Fibroblast of lung (primary cell): ENCODE measurements around the gene NLRC5. TPM values are rescaled to one million over a fixed set of nuclear protein-coding genes. Genes with fewer than 3 reads are reported as not detected.

Experiments used
- DNase-seq, 2 donors: peaks; one replicate each; pipeline versions ENCODE4 v3.0.0 to v3.0.0-alpha.2; 2010; ENCODE audit warnings: low read depth in 2 of 2
- H2AFZ ChIP-seq: 2 replicates; pipeline ENCODE4 v1.5.1; 2012; ENCODE audit warnings: low read length, control low read depth, inconsistent platforms
- H3K27ac ChIP-seq: 2 replicates; pipeline ENCODE4 v1.5.1; 2011; ENCODE audit warnings: low read length, control low read depth; ENCODE audit not compliant: insufficient read depth
- H3K27me3 ChIP-seq: 2 replicates; pipeline ENCODE4 v1.5.1; 2011; ENCODE audit warnings: mild to moderate bottlenecking, low read length; ENCODE audit not compliant: control insufficient read depth, insufficient read depth
- H3K36me3 ChIP-seq: 2 replicates; pipeline ENCODE4 v1.5.1; 2011; ENCODE audit warnings: low read length; ENCODE audit not compliant: control insufficient read depth, insufficient read depth
- H3K4me1 ChIP-seq: 2 replicates; pipeline ENCODE4 v1.5.1; 2011; ENCODE audit warnings: low read length; ENCODE audit not compliant: control insufficient read depth, insufficient read depth; ENCODE audit errors: extremely low read depth
- H3K4me2 ChIP-seq: 2 replicates; pipeline ENCODE4 v1.5.1; 2011; ENCODE audit warnings: low read length, control low read depth; ENCODE audit not compliant: insufficient read depth; ENCODE audit errors: extremely low read depth
- H3K4me3 ChIP-seq, 4 experiments: fragments of 200-600 bp in 1 of 4; sonication (generic) in 1 of 4; replicated peaks in 1 of 4; 2 replicates each; pipeline ENCODE4 v1.5.1; 2011 to 2016; ENCODE audit warnings: low read length in 4 of 4, low read depth in 3 of 4, mild to moderate bottlenecking in 3 of 4, control low read depth in 2 of 4, inconsistent platforms in 1 of 4, mixed read lengths in 1 of 4; ENCODE audit not compliant: insufficient read depth in 1 of 4; ENCODE audit errors: control extremely low read depth in 1 of 4
- H3K79me2 ChIP-seq: 2 replicates; pipeline ENCODE4 v1.5.1; 2012; ENCODE audit warnings: mild to moderate bottlenecking, low read length, inconsistent platforms; ENCODE audit not compliant: control insufficient read depth, insufficient read depth
- H3K9ac ChIP-seq: 2 replicates; pipeline ENCODE4 v1.5.1; 2011; ENCODE audit warnings: mild to moderate bottlenecking, low read length, control low read depth; ENCODE audit not compliant: insufficient read depth
- H3K9me3 ChIP-seq: 2 replicates; pipeline ENCODE4 v1.5.1; 2012; ENCODE audit warnings: low read depth, low read length; ENCODE audit not compliant: control insufficient read depth, insufficient read depth
- H4K20me1 ChIP-seq: 2 replicates; pipeline ENCODE4 v1.5.1; 2011; ENCODE audit warnings: low read length; ENCODE audit not compliant: control insufficient read depth, insufficient read depth; ENCODE audit errors: extremely low read depth
- EZH2 ChIP-seq: IDR thresholded peaks from 2 replicates; pipeline ENCODE4 v1.5.1; 2012; ENCODE audit warnings: low read length, control low read depth, mild to moderate bottlenecking; ENCODE audit errors: missing control alignments
- polyA plus RNA-seq, 2 donors: library from polyadenylated mRNA; depleted of rRNA in 1 of 2; stranded (reverse) in 1 of 2; unstranded in 1 of 2; fragments of >200 nt; gene quantifications; 2 replicates each; pipeline ENCODE4 v1.2.1, GENCODE V29; 2011 to 2012; ENCODE audit warnings: missing spikeins in 1 of 2
- total RNA-seq: library from RNA; depleted of rRNA; stranded (reverse); fragments of >200 nt; gene quantifications from 2 replicates; pipeline ENCODE4 v1.2.1, GENCODE V29; 2014
- TF ChIP-seq, protein P1 (sequence below), 2 donors: IDR thresholded peaks in 1 of 2; conservative IDR thresholded peaks in 1 of 2; 1 replicate in 1 of 2; 2 replicates in 1 of 2; pipeline ENCODE4 v1.5.1; 2011 to 2012; ENCODE audit warnings: low read length in 2 of 2, control low read depth in 1 of 2, inconsistent platforms in 1 of 2, low read depth in 1 of 2, mild to moderate bottlenecking in 1 of 2

Gene NLRC5
- total and polyA plus RNA-seq, 2 donors (not counting 1 experiment from before 2014, with no cell fraction given): 22.2 to 43.6 TPM

DNA sequence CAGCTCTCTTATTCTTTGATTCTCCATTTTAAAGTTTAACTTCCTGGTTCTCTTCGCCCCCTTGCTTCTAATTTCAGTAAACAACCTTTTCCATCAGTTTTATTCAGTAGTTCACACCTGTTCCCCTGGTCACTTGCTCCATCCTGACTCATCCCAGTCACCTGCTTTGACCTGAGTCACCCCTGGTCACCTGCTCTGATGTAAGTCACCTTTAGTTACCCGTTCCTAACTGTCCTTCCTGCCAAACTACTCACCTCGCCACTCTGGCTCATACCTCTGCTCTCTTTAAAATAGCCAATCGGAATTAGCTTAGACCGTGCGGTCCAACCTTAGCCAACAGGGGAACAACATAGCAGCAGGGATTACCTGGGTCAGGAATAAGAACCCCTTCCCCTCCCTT, 4.7 kb upstream of the NLRC5 start:
- no peak for DNase-seq
- no peak overlapping the region for H3K27ac ChIP-seq
- no peak overlapping the region for H2AFZ ChIP-seq
- H3K27me3 ChIP-seq: no peaks in the 10 kb centered on the region
- H3K4me2 ChIP-seq: no peak overlapping the region
- H4K20me1 ChIP-seq: no peaks in the 10 kb centered on the region
- TF ChIP-seq EZH2: no peak
- TF ChIP-seq, protein P1, sequence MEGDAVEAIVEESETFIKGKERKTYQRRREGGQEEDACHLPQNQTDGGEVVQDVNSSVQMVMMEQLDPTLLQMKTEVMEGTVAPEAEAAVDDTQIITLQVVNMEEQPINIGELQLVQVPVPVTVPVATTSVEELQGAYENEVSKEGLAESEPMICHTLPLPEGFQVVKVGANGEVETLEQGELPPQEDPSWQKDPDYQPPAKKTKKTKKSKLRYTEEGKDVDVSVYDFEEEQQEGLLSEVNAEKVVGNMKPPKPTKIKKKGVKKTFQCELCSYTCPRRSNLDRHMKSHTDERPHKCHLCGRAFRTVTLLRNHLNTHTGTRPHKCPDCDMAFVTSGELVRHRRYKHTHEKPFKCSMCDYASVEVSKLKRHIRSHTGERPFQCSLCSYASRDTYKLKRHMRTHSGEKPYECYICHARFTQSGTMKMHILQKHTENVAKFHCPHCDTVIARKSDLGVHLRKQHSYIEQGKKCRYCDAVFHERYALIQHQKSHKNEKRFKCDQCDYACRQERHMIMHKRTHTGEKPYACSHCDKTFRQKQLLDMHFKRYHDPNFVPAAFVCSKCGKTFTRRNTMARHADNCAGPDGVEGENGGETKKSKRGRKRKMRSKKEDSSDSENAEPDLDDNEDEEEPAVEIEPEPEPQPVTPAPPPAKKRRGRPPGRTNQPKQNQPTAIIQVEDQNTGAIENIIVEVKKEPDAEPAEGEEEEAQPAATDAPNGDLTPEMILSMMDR (conservative IDR thresholded peaks at IDR 0.05 in 1 of 2, IDR thresholded peaks at IDR 0.05 in 1 of 2; ENCODE audit: low read depth in 1 of 2, low read length in 2 of 2): no peak
- H3K4me3 ChIP-seq: no peak overlapping the region
- peaks cover 12% of the 10 kb centered on the region for H3K4me1 ChIP-seq
- H3K79me2 ChIP-seq: peaks cover 11% of the 10 kb centered on the region
- peaks cover 2% of the 10 kb centered on the region for H3K36me3 ChIP-seq
- H3K9me3 ChIP-seq: no peaks in the 10 kb centered on the region
- H3K9ac ChIP-seq: no peak overlapping the region

DNA sequence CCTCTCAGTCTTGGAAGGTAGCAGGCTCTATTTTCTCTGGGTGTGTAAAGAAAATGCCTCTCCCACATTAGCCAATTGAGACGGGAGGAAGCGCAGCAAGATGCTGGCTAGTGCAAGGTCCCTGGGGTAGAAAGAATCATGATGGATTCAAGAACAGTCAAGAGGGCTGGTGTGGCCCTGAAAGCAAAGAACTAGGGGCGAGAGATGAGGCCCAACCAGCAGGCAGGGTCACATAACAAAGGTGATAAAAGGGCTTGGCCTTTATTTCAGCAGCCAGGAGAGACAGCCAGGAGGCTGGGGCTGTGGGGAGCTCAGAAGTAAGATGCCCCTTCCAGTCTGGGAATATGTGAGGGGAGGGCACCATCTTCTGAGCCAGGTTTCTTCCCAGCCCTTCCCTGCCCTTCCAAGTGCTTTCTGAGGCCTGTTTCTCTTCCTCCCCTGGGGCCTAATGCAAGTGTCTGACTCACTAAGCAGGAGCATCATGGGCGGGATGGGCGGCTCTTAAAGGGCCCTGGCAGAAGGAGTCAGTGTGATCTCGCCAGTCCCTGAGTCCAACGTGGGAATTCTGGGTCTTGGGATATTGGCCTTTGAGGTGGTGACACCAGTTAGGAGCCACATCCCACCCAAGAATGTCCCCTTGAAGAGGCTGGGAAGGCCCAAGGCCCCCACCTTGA, 3.9 kb upstream of the NLRC5 start:
- TF ChIP-seq EZH2: no peak
- TF ChIP-seq, protein P1 (conservative IDR thresholded peaks at IDR 0.05 in 1 of 2, IDR thresholded peaks at IDR 0.05 in 1 of 2; ENCODE audit: low read depth in 1 of 2, low read length in 2 of 2): no peak
- no peaks in the 10 kb centered on the region for H3K27me3 ChIP-seq
- H4K20me1 ChIP-seq: no peaks in the 10 kb centered on the region
- no peak overlapping the region for H3K9ac ChIP-seq
- no peaks in the 10 kb centered on the region for H3K9me3 ChIP-seq
- peaks cover 2% of the 10 kb centered on the region for H3K36me3 ChIP-seq
- peaks cover 12% of the 10 kb centered on the region for H3K4me1 ChIP-seq
- peak; percentile 88 for DNase-seq
- H3K4me2 ChIP-seq: peak overlapping the region; percentile 42
- H3K4me3 ChIP-seq: no peak overlapping the region
- peak overlapping the region; percentile 55 for H3K27ac ChIP-seq
- H3K79me2 ChIP-seq: peaks cover 19% of the 10 kb centered on the region
- peak overlapping the region; percentile 27 for H2AFZ ChIP-seq

DNA sequence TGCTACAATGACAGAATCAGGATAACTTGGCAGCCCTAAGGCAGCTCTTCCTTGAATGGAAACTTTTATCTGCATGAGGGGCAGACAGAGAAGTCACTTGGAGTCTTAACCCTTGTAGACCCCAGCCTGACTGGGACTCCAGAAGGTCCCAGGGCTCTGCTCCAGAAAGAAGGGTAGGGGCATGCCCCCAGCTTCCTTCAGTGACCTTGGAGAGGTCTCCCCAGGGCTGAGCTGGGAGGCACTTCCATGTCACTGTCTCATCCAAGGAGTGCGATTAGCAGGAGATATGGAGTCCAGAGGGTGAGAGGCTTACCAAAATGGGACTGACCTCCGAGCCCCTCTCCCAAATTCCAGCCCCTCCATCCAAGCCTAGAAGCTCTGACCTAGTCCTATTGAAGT, 3.4 kb upstream of the NLRC5 start:
- no peak overlapping the region for H3K4me3 ChIP-seq
- H3K9me3 ChIP-seq: no peaks in the 10 kb centered on the region
- no peak overlapping the region for H3K9ac ChIP-seq
- H3K27ac ChIP-seq: peak overlapping the region; percentile 55
- no peaks in the 10 kb centered on the region for H3K27me3 ChIP-seq
- no peaks in the 10 kb centered on the region for H4K20me1 ChIP-seq
- peaks cover 16% of the 10 kb centered on the region for H3K4me1 ChIP-seq
- peaks cover 2% of the 10 kb centered on the region for H3K36me3 ChIP-seq
- DNase-seq: no peak
- peak overlapping the region; percentile 27 for H2AFZ ChIP-seq
- H3K4me2 ChIP-seq: no peak overlapping the region
- peaks cover 24% of the 10 kb centered on the region for H3K79me2 ChIP-seq
- TF ChIP-seq EZH2: no peak
- TF ChIP-seq, protein P1 (conservative IDR thresholded peaks at IDR 0.05 in 1 of 2, IDR thresholded peaks at IDR 0.05 in 1 of 2; ENCODE audit: low read depth in 1 of 2, low read length in 2 of 2): no peak
